Endothelial cell of umbilical vein (primary cell): ENCODE results near the gene TAS1R1. TPM values are rescaled to one million over a fixed set of nuclear protein-coding genes. Genes with fewer than 3 reads are reported as not detected.

Source experiments
- BruUV-seq: library from RNA; stranded (reverse); fragments of 400-500 nt; replicated peaks from 2 replicates; lab custom pipeline; 2021; lab: Mats Ljungman, UMichigan
- CTCF ChIA-PET: fragments of 300-600, 350-600 bp; sonication (Branson Sonifier 250); formaldehyde crosslinking; loops from one replicate; lab custom pipeline; 2021; ENCODE audit warnings: antibody characterized with exemption, inconsistent platforms; lab: Charles Lee
- POLR2A ChIA-PET: fragments of 300-600, 350-600 bp; sonication (Branson Sonifier 250); formaldehyde crosslinking; loops from one replicate; lab custom pipeline; 2021; ENCODE audit warnings: antibody characterized with exemption, inconsistent platforms; lab: Charles Lee
- DNase-seq: peaks from one replicate; pipeline ENCODE4 v3.0.0-alpha.2; 2011; ENCODE audit warnings: low read depth, low spot score
- FAIRE-seq: peaks from 2 replicates; lab custom pipeline; 2011; peaks lifted over from hg19 to GRCh38; lab: Jason Lieb, UNC
- H2AFZ ChIP-seq: 2 replicates; pipeline ENCODE4 v1.6.0; 2012; ENCODE audit warnings: low read depth, low read length, control low read depth, inconsistent platforms
- H3K27ac ChIP-seq: 2 replicates; pipeline ENCODE4 v1.5.1; 2011; ENCODE audit warnings: low read depth, mild to moderate bottlenecking, control low read depth, low read length, moderate library complexity; ENCODE audit not compliant: insufficient read depth
- H3K27me3 ChIP-seq, 2 experiments: 2 replicates each; pipeline versions ENCODE4 v1.6.0 to v1.6.1; 2011; ENCODE audit warnings: low read length in 2 of 2, mixed read lengths in 1 of 2; ENCODE audit not compliant: control insufficient read depth in 2 of 2, insufficient read depth in 2 of 2
- H3K36me3 ChIP-seq, 2 experiments: 2 replicates in 1 of 2; 3 replicates in 1 of 2; pipeline ENCODE4 v1.5.1; 2011; ENCODE audit warnings: low read length in 2 of 2, mild to moderate bottlenecking in 1 of 2, moderate library complexity in 1 of 2; ENCODE audit not compliant: control insufficient read depth in 2 of 2, insufficient read depth in 2 of 2; ENCODE audit errors: extremely low read depth in 1 of 2
- H3K4me1 ChIP-seq: 3 replicates; pipeline ENCODE4 v1.5.1; 2011; ENCODE audit warnings: mild to moderate bottlenecking, low read length; ENCODE audit not compliant: control insufficient read depth, insufficient read depth; ENCODE audit errors: extremely low read depth
- H3K4me2 ChIP-seq: 2 replicates; pipeline ENCODE4 v1.6.1; 2011; ENCODE audit warnings: low read length, control low read depth, mixed read lengths; ENCODE audit not compliant: insufficient read depth
- H3K4me3 ChIP-seq, 3 experiments: fragments of 200-600 bp in 1 of 3; sonication (generic), shearing (Covaris generic) in 1 of 3; replicated peaks in 1 of 3; 2 replicates each; pipeline ENCODE4 v1.5.1; 2011 to 2016; ENCODE audit warnings: control low read depth in 3 of 3, low read length in 3 of 3, mild to moderate bottlenecking in 2 of 3, inconsistent platforms in 1 of 3, low read depth in 1 of 3, moderate library complexity in 1 of 3; ENCODE audit not compliant: insufficient read depth in 1 of 3
- H3K79me2 ChIP-seq: 2 replicates; pipeline ENCODE4 v1.6.0; 2012; ENCODE audit warnings: low read length, inconsistent platforms; ENCODE audit not compliant: control insufficient read depth, insufficient read depth
- H3K9ac ChIP-seq: replicated peaks from 2 replicates; pipeline ENCODE3; 2011; ENCODE audit warnings: low read length, control low read depth; ENCODE audit not compliant: insufficient read depth; ENCODE audit errors: extremely low read depth
- H3K9me1 ChIP-seq: replicated peaks from 3 replicates; pipeline ENCODE4 v1.6.0; 2011; ENCODE audit warnings: mild to moderate bottlenecking, low read length; ENCODE audit not compliant: control insufficient read depth, insufficient read depth; ENCODE audit errors: extremely low read depth
- H3K9me3 ChIP-seq: replicated peaks from 2 replicates; pipeline ENCODE4 v1.5.1; 2012; ENCODE audit warnings: low read length, inconsistent platforms; ENCODE audit not compliant: control insufficient read depth, insufficient read depth
- H4K20me1 ChIP-seq: replicated peaks from 2 replicates; pipeline ENCODE3; 2011; ENCODE audit warnings: mild to moderate bottlenecking, low read length; ENCODE audit not compliant: control insufficient read depth, insufficient read depth; ENCODE audit errors: extremely low read depth
- EZH2 ChIP-seq: IDR thresholded peaks from 2 replicates; pipeline ENCODE4 v1.6.1; 2012; ENCODE audit warnings: borderline replicate concordance, low read depth, mild to moderate bottlenecking, moderate library complexity, low read length, inconsistent platforms; ENCODE audit not compliant: severe bottlenecking
- FOS ChIP-seq: IDR thresholded peaks from 2 replicates; pipeline ENCODE4 v1.6.1; 2011; ENCODE audit warnings: mild to moderate bottlenecking, low read length, moderate library complexity, borderline replicate concordance; ENCODE audit not compliant: insufficient read depth
- GATA2 ChIP-seq: IDR thresholded peaks from 2 replicates; pipeline ENCODE4 v1.7.0; 2011; ENCODE audit warnings: low read depth, mild to moderate bottlenecking, moderate library complexity, mixed read lengths, low read length; ENCODE audit not compliant: insufficient read length, insufficient read depth
- JUN ChIP-seq: IDR thresholded peaks from 2 replicates; pipeline ENCODE4 v1.6.1; 2011; ENCODE audit warnings: borderline replicate concordance, low read depth; ENCODE audit not compliant: insufficient read length, insufficient read depth
- MYC ChIP-seq: IDR thresholded peaks from one replicate; pipeline ENCODE4 v1.6.1; 2011; ENCODE audit warnings: mild to moderate bottlenecking, low read depth, low read length
- POLR2A ChIP-seq: IDR thresholded peaks from 2 replicates; pipeline ENCODE4 v1.6.1; 2012; ENCODE audit warnings: low read depth, mild to moderate bottlenecking, control low read depth, low read length
- POLR2AphosphoS5 ChIP-seq: IDR thresholded peaks from 2 replicates; pipeline ENCODE4 v1.6.1; 2012; ENCODE audit warnings: low read depth, mild to moderate bottlenecking, control low read depth, low read length, moderate library complexity; ENCODE audit not compliant: insufficient read depth
- dilution Hi-C: fragments of 300-500 bp; cut with MboI; formaldehyde crosslinking; loops from one replicate; pipeline ENCODE4 v1.15.0; 2019; ENCODE audit warnings: low sequenced_read_pairs; ENCODE audit not compliant: extremely low pct_ligation_motif_present
- intact Hi-C: fragments of 100-400 bp; cut with micrococcal nuclease; formaldehyde crosslinking; loops from one replicate; pipeline ENCODE4 v1.10.0; 2022
- polyA plus RNA-seq, 4 experiments: library from polyadenylated mRNA; depleted of rRNA in 3 of 4; stranded (reverse) in 3 of 4; unstranded in 1 of 4; fragments of >200 nt; gene quantifications; 2 replicates each; pipeline versions ENCODE4 v1.2.1 to v1.2.3, GENCODE V29; 2011 to 2012; ENCODE audit warnings: missing spikeins in 1 of 4
- total RNA-seq: library from RNA; stranded (reverse); gene quantifications from 2 replicates; pipeline ENCODE4 v1.2.3, GENCODE V29; 2021
- TF ChIP-seq, protein P1 (sequence below), 2 donors: IDR thresholded peaks; 1 replicate in 1 of 2; 2 replicates in 1 of 2; pipeline ENCODE4 v1.5.1; 2011; ENCODE audit warnings: low read length in 2 of 2, mild to moderate bottlenecking in 2 of 2, moderate library complexity in 2 of 2, control low read depth in 1 of 2, inconsistent platforms in 1 of 2, low read depth in 1 of 2; ENCODE audit not compliant: insufficient read depth in 1 of 2; ENCODE audit errors: extremely low read depth in 1 of 2
- TF ChIP-seq, protein P2 (sequence below): IDR thresholded peaks from 2 replicates; pipeline ENCODE4 v1.6.1; 2011; ENCODE audit not compliant: insufficient read depth, insufficient read length

TAS1R1 gene
- total and polyA plus RNA-seq, 2 donors (not counting 3 experiments of a cell fraction or from before 2014, with no cell fraction given) = not detected

- POLR2A ChIA-PET = no interaction called here
- Histone ChIP-seq H3K4me2 (no peak overlapping the region), H3K4me1 (peaks cover 3% of the 10 kb centered on the region), H3K79me2 (no peaks in the 10 kb centered on the region), H4K20me1 (no peaks in the 10 kb centered on the region), H3K4me3 (no peak overlapping the region), H2AFZ (no peak overlapping the region), H3K9me1 (no peaks in the 10 kb centered on the region), H3K36me3 (no peaks in the 10 kb centered on the region), H3K9ac (no peak overlapping the region), H3K27ac (no peak overlapping the region), H3K27me3 (no peaks in the 10 kb centered on the region), H3K9me3 (no peaks in the 10 kb centered on the region)
- CTCF ChIA-PET = interaction anchor here (0.7 to 3.5 kb wide), 6 partner anchors 15 to 140 kb away, joined by 3 to 28 read pairs (median 3); no protein-coding TSS in a partner anchor
- BruUV-seq = no TSS peak
- dilution Hi-C loops = no loop called here
- DNase-seq = no peak
- intact Hi-C loops = no loop called here
- FAIRE-seq = no peak
- TF ChIP-seq FOS = no peak
- no peak for TF ChIP-seq EZH2
- TF ChIP-seq MYC = no peak
- TF ChIP-seq, protein P1, sequence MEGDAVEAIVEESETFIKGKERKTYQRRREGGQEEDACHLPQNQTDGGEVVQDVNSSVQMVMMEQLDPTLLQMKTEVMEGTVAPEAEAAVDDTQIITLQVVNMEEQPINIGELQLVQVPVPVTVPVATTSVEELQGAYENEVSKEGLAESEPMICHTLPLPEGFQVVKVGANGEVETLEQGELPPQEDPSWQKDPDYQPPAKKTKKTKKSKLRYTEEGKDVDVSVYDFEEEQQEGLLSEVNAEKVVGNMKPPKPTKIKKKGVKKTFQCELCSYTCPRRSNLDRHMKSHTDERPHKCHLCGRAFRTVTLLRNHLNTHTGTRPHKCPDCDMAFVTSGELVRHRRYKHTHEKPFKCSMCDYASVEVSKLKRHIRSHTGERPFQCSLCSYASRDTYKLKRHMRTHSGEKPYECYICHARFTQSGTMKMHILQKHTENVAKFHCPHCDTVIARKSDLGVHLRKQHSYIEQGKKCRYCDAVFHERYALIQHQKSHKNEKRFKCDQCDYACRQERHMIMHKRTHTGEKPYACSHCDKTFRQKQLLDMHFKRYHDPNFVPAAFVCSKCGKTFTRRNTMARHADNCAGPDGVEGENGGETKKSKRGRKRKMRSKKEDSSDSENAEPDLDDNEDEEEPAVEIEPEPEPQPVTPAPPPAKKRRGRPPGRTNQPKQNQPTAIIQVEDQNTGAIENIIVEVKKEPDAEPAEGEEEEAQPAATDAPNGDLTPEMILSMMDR (IDR thresholded peaks at IDR 0.05; ENCODE audit: extremely low read depth in 1 of 2, insufficient read depth in 1 of 2, low read depth in 1 of 2, low read length in 2 of 2) = no peak
- TF ChIP-seq, protein P2, sequence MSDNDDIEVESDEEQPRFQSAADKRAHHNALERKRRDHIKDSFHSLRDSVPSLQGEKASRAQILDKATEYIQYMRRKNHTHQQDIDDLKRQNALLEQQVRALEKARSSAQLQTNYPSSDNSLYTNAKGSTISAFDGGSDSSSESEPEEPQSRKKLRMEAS = no peak
- TF ChIP-seq GATA2 = no peak
- TF ChIP-seq JUN = no peak
- no peak for TF ChIP-seq POLR2A
- no peak for TF ChIP-seq POLR2AphosphoS5
Observed at GRCh38 chr1:6506210-6507036, 48.7 kb upstream of the TAS1R1 start.
